ENCODE data around the gene POLR3K.
A peak's percentile ranks its signal among the peaks of the same experiment; 100 is the strongest.

POLR3K gene

DNA sequence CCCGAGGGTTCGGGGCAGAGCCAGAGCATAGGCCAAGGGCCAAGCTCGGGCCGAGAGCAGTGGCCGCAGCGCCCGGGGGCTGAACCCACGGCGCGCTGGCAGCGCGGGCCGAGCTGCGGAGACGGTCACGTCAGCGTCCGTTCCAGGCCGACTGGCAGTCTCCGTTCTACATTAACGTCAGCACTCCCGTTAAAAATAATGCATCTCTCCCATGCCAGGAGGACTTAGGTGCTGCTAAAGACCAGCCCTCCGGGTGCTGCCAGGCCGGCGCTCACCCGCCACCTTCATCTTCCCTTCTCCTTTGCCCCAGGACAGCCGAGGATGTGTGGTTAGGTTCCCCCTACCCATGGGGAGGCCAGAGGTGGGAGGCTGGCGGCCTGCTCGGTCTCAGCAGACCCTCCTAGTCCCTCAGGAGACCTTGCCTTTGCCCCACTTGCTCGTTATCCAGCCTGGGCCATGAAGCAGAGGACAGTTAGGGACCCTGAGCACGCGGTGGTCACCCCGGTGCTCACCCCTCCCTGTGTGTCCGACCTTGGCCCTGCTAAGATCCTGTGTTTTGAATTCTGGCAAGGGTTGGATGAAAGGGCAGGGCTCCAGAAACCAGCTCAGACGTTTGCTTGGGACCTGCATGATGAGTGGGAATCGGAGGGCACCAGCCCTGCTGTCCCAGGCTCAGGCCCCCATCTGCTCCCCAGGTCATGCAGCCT, 25.2 kb upstream of the POLR3K start:
- DNase-seq = peak; percentile 37

DNA sequence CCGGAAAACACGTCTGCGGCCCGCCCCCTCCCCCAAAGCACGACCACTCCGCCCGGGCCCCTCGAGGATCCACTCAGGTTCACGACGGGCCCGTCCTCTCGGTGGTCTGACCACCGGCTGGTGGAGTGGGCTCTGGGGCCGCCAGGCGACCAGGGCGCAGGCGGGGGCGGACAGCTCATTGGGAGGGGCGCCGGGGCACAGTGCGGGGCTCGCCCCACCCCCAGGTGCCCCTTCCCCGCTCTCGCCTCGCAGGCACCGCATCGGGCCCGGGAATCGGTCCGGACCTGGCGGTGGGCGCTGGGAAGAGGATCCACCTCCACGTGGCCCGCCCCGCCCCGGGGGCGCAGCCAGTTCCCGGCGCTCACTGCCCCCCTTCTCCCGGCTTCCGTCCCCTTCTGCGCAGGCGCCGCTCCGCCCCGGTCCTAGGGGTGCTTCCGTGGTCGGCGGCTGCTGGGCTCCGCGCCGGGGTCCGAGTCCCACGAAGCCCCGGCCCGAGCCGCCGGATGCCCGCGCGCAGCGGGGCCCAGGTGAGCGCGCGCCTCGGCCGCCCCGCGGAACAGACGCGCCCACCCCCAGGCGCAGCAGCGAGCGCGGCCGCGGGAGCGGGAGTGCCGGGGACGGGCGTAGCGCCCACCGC, 24.5 kb upstream of the POLR3K start, which contains the start of gene MPG:
Gene MPG, plus strand, starts transcription at position 419 of the 637 bp plus-strand sequence. Its CDS starts 85 bp downstream, at position 504.
- DNase-seq = peak; percentile 88

GRCh38 chr16:77273-77806, 23.9 kb upstream of the POLR3K start:
- DNase-seq = peak; percentile 53

DNA sequence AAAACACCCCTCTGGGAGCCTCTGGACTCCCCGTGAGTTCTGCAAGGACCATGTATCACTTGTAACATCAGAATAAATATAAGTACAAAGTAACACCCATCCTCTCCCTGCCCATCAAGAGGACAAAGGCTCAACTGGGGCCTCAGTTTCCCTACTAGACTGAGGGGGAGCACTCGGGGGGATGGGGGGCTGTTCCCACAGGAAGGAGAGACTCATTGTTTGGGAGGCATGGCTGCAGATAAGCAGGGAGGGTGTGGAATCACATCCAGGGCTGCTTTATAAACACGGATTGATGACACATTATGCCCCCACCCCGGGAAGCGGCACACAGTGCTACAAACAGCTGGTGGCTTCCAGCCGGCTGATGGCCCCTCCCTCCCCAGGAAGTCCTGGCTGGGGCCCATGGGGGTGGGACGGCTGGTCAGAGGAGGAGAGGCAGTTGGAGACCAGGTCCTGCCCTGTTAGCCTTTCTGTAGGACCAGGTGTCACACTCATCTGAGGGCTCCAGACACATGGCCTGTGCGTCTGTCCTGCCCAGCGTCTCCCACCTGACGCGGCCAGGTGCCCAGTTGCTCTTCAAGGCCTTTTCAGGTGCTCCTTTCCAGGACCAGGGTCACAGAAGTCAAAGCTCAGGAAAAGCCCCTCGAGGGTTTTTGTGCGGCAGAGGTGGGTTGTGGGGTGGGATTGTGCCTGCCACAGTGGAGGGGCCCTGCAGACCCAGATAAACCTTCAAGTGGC, 23.3 kb upstream of the POLR3K start:
- DNase-seq = no peak

DNA sequence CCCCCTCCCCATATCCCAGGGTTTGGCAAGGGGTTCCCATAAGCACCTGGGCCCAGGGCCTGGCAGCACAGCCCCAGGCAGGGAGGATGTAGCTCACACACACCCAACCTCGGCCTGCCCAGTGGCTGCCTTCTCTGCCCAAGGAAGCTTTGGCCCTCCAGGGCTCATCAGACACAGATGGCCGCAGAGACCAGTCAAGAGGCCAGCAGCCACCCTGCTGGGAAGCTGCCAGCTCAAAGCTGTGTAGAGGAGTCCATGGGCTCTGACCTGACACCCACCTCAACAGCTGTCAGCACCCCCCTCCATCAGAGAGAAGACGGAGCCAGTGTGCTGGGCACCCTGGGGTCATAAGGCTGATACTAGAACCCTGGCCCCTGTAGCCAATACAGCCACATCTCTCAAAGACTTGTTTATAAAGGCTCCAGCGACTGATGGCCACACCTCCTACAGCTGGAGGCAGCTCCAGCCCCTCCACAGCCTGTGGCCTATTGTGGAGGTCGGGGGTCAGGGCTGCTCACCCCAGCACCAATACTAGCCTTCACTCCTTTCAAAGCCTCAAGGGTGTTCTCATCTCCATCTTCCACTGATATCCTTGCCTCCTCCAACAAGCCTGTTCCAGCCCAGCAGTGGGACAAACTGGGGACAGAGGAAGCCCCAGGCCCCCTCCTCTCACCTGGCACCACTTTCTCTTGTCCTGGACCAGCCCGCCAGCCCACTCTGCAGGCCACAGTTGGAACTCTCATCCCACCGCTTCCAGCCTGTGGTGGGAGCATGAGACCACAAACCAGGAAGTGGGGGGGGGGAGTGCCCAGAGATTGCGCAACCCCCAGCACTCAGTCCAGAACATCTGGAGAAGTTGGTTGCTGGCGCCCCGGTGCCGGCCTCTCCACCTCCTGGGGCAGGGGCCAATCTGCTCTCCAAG, 22.4 kb upstream of the POLR3K start:
- DNase-seq = no peak

DNA sequence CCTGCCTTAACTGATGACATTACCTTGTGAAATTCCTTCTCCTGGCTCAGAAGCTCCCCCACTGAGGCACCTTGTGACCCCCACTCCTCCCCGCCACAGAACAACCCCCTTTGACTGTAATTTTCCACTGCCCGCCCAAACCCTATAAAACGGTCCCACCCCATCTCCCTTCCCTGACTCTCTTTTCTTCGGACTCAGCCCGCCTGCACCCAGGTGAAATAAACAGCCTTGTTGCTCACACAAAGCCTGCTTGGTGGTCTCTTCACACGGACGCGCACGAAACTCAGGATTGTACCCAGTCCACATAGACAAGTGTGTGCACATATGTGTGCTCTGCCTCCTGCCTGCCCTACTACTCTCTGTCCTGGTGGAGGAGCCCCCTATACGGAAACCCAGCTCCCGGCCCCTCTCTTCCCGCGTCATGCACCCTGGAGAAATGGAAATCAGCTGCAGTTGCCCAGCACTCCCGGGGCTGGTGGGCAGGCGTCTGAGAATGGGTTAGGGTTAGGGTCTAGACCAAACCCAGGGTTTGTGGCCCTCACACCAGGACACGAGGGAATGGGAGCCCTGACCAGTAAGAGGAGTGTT, 21.4 kb upstream of the POLR3K start:
- DNase-seq = no peak

DNA sequence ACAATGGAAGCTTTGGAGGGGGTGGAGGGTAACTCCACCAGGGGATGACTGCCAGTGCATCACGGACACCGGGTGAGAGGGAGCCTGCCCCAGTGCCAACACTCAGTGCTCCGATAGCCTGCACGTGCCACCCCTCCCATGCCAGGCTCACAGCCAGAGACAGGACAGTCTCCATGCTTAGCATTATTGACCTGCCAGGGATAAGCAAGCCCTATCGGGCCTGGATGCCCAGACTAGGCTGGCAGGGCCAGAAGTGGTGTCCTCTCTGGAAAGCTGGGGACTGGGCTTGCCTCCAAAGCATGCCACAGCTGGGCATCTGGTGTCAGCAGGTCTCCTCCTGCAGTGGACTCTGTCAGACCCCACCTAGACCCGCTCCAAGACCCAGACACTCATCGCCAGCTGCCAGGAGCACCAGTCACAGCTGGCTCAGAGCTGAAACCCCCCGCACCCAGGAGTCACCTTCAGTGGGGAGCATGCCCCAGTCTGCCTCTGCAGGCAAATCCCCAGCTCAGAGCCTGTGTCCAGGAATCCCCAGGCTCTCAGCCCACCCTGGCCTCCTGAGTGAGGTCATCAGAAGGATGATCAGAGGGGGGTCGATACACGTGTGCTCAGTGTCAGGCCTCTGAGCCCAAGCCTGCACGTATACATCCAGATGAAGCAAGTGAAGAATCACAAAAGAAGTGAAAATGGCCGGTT, 20.8 kb upstream of the POLR3K start:
- DNase-seq = no peak

DNA sequence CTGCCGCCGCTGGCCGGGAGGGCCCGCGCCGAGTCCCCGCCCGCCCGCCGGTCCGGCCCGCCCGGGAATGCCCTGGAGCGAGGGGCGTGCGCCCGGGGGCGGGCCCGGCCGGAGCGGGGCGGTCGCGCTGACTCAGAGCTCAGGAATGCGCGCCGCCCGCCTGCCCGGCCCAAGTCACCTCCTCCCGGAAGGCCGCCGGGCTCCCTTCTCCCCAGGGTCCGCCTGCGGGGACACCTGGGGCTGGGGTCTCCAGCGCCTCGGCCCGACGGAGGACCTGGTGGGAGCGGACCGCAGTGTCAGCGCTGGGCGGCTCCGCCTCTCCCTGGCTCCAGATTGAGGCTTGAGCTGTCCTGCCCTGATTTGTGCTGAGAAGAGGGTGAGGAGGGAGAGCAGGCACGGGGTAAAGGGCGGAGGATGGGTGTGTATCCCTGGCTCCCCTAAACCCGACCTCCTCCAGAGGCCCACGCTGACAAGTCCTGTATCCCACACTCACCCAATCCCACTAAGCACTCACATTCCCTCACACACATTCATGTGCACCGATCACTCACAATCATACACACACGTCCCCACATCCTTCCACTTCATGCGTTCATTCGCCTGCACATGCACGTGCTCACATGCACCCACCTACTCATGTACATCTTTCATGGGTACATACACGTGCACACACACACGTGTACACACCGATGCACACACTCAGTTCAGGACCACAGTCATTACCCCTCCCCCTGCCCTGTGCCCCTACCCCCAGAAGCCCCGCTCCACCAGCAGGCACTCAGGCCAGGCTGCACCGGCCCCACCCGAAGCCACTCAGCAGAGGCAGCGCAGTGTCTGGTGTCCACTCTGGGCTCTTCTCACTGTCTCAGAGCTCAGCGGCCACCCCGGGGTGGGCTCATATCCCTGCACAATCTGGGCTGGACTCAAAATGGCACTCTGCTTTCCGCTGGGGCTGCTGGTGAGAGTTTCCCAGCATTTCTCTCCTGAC, 19.4 kb upstream of the POLR3K start, which contains the start of gene RHBDF1:
Gene RHBDF1, minus strand, starts transcription at position 71 of the 988 bp plus-strand sequence. CDS start 7,616 bp downstream, outside the sequence.
- peak; percentile 51 for DNase-seq

- no peak for DNase-seq
Observed at GRCh38 chr16:71540-72401, 18.4 kb upstream of the POLR3K start.

GRCh38 chr16:71210-71539, 17.8 kb upstream of the POLR3K start:
- no peak for DNase-seq

DNA sequence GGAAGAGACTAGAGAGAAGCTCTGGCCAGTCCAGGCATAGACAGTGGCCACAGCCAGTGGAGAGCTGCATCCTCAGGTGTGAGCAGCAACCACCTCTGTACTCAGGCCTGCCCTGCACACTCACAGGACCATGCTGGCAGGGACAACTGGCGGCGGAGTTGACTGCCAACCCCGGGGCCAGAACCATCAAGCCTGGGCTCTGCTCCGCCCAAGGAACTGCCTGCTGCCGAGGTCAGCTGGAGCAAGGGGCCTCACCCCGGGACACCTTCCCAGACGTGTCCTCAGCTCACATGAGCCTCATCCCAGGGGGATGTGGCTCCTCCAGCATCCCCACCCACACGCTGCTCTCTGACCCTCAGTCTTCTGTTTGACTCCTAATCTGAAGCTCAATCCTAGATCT, 15.8 kb upstream of the POLR3K start:
- no peak for DNase-seq

GRCh38 chr16:67884-68789, 14.7 kb upstream of the POLR3K start:
- DNase-seq = no peak

- no peak for DNase-seq
Observed at GRCh38 chr16:67183-67791, 13.9 kb upstream of the POLR3K start.

DNA sequence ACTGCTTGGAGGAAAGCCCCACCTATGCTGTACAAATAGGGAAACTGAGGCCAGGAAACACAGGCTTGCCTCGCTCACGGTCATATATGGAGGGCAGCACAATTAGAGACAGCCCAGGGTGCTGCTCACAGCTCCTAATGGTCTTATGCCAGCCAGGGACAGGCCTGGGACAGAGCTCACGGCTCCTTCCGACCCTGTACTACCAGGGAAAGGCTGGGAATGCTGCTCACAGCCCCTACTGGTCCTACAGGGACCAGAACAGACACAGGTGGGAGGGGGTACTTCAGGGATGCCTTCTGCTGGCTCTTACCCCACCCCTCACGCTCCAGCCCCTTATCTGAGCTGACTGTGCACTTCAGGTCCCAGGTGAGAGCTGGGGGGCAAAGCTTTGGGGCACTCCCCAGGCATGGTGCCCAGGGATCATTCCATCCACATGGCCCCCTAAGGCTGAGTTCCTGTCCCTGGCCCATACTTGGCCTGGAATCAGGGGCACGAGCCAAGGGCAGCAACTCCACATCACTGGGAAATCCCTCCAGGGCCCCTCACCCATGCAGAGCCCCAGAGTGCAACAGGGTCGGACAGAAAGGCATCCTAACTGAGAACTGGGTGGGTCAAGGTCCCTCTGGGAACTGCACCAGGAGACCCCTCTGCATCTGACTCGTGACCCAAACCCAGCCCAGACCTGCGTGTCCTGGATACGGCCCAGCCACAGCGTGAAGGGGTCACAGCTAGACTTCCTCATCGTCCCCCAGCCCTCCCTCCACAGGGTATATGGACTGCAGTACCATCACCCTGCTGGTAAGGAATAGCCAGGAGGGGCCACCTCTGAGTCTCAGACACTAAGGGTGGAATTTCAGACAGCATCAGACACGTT, 13.1 kb upstream of the POLR3K start:
- no peak for DNase-seq

- peak; percentile 93 for DNase-seq
Observed at GRCh38 chr16:65745-66144, 12.3 kb upstream of the POLR3K start.

DNA sequence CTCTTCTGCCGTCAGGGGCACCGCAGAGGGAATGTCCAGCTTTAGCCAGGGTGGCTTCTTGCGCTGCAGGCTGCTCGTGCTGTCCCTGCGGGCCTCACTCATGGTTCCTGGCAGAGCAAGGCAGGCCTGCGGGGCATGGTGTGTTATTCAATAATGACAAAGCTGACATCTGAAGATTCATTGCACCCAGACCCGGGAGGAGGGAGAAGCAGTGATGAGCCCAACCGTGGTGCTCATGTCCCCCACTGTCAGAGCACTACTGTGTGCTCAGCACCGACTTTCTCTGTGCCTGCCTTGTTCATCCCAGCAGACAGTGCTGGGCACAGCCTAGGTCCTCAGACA, 11.5 kb upstream of the POLR3K start:
- no peak for DNase-seq

All from stimulated activated CD8-positive, alpha-beta memory T cell treated with anti-CD3 and anti-CD28 coated beads, Interleukin-4, amount 100 ng/mL, for 48 hours (primary cell).